Chondrocyte (in vitro differentiated cells): Measurements from ENCODE around the gene ASXL2. TPM values are rescaled to one million over a fixed set of nuclear protein-coding genes. Genes with fewer than 3 reads are reported as not detected.

Experiments
- DNase-seq: peaks from one replicate; pipeline ENCODE4 v3.0.0; 2021; ENCODE audit warnings: mixed read lengths, low spot score
- H3K27ac Mint-ChIP-seq: one replicate; pipeline ENCODE4 v1.8.0; 2021; ENCODE audit warnings: mild to moderate bottlenecking, moderate library complexity, mixed read lengths; ENCODE audit not compliant: unreplicated experiment
- H3K27me3 Mint-ChIP-seq: 2 replicates; pipeline ENCODE4 v1.8.0; 2021; ENCODE audit warnings: low read depth, mixed read lengths
- H3K36me3 Mint-ChIP-seq: 2 replicates; pipeline ENCODE4 v1.8.0; 2021; ENCODE audit warnings: low read depth, mixed read lengths
- H3K4me1 Mint-ChIP-seq: 2 replicates; pipeline ENCODE4 v1.8.0; 2021; ENCODE audit warnings: low read depth, mild to moderate bottlenecking, mixed read lengths
- H3K4me3 Mint-ChIP-seq: one replicate; pipeline ENCODE4 v1.8.0; 2021; ENCODE audit warnings: mild to moderate bottlenecking, moderate library complexity, mixed read lengths; ENCODE audit not compliant: unreplicated experiment
- H3K9me3 Mint-ChIP-seq: 2 replicates; pipeline ENCODE4 v1.8.0; 2021; ENCODE audit warnings: low read depth, mixed read lengths
- CTCF ChIP-seq: fragments of 200-600 bp; sonication (generic); IDR thresholded peaks from 2 replicates; pipeline ENCODE4 v1.5.0; 2021; ENCODE audit warnings: antibody characterized with exemption, mild to moderate bottlenecking, moderate library complexity
- long read RNA-seq: library from polyadenylated mRNA; stranded (forward); transcript quantifications from one replicate; pipeline ENCODE4 v2.0.0, GENCODE V29; 2021
- total RNA-seq: library from RNA; stranded (reverse); gene quantifications from 3 replicates; pipeline ENCODE4 v1.2.1, GENCODE V29; 2021

ASXL2 gene
- 24.7 to 31.9 TPM (median 27.1 TPM) in 3 replicates for total RNA-seq
- long read RNA-seq, partial matches to known transcripts = 1 of 6 reads
- long read RNA-seq, other reads (novel, unspliced or antisense) = 5 of 6 reads

DNA sequence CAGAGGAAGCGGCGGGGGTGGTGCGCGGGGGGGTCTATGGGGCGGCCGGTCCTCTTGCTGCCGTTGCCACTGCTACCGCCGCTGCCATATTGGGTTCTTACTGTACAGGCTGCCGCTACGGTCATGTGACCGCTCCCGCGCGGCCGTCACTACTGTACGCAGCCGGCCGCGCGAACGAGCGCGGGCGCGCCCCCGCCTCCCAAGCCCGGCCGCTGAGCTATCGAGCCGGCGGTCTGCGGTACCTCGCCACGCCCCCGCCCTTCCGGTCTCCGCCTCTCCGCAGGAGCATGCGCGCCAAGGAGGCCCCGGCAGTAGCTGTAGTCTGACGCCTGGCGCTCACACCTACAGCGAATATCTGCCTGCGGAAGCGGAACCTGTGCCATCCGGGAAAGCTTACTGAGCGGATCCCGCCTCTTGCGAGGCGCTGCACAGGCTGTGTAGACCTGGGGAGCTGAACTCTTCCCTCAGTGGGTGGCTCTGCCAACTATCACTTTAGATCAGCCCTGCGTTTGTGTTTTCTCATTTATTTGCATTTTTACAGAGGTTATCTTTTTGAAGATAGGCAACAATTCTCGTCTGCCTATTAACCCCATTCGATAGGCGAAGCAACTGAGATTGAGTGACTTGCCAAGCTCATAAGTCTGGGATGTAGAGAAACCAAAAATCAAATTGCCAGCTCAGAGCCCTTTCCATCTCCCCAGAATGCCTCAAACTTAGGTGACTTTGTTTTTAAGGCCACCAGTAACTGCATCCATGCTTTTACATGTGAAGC, at the start of gene ASXL2:
Gene ASXL2 (minus strand): TSS at position 127 of the 772 bp plus-strand sequence. CDS start 265 bp downstream, outside the sequence.
- TF ChIP-seq CTCF = peak; percentile 31
- H3K4me3 Mint-ChIP-seq = peak within 1 kb of the TSS; percentile 97
- no peaks in the 10 kb centered on the region for H3K27me3 Mint-ChIP-seq
- no peaks in the 10 kb centered on the region for H3K9me3 Mint-ChIP-seq
- no peaks in the 10 kb centered on the region for H3K36me3 Mint-ChIP-seq
- peak within 1 kb of the TSS; percentile 99 for H3K27ac Mint-ChIP-seq
- DNase-seq = peak; percentile 99
- peaks cover 30% of the 10 kb centered on the region for H3K4me1 Mint-ChIP-seq

DNA sequence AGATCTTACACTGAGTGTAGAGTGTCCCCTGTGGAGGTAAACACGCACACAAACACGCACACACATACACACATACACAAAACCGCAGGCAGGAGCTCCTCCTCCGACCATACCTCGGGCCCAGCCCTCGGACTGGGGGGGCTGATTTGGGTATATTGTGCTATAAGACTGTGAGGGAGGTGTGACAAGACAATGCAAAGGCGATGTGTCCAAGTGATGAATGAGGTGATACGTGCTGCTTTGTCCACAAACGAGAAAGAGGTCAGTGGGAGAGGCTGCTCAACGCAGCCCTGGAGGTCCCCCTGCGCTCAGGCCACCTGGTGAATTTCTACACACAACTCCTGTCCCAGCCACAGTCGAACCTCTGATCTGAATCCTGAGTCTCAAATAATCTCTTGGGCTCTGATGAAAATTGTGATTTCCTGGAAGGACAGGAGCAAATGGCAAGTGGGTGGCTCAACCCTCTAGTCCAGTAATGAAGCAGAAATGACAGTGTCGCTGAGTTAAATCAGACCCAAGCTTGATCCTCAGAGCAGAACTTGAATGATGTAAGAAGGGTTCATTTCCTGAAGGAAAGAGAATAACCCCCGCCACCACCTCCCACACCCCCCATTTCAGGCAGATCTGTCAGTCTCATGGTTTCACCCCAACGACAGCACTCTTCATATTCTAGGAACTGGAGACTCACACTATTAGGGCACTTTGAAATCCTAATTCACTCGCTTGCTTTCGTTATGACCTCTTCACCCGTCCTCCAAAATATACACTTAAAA, 48.9 kb upstream of the ASXL2 start:
- no peaks in the 10 kb centered on the region for H3K9me3 Mint-ChIP-seq
- no peak for TF ChIP-seq CTCF
- no peak overlapping the region for H3K4me3 Mint-ChIP-seq
- no peaks in the 10 kb centered on the region for H3K27me3 Mint-ChIP-seq
- H3K27ac Mint-ChIP-seq = no peak overlapping the region
- peaks cover 27% of the 10 kb centered on the region for H3K36me3 Mint-ChIP-seq
- DNase-seq = no peak
- no peaks in the 10 kb centered on the region for H3K4me1 Mint-ChIP-seq

- Mint-ChIP-seq H3K4me3 (no peak overlapping the region), H3K4me1 (no peaks in the 10 kb centered on the region), H3K9me3 (no peaks in the 10 kb centered on the region)
These were observed 44.2 kb upstream of the ASXL2 start for GRCh38 chr2:25922501-25922900.

GRCh38 chr2:25920786-25921415, 42.6 kb upstream of the ASXL2 start:
- no peak overlapping the region for H3K4me3 Mint-ChIP-seq
- H3K27me3 Mint-ChIP-seq = no peaks in the 10 kb centered on the region
- no peak for TF ChIP-seq CTCF

More at GRCh38 chr2:25922501-25922900, 44.2 kb upstream of the ASXL2 start:
- DNase-seq = no peak
- peaks cover 11% of the 10 kb centered on the region for H3K36me3 Mint-ChIP-seq
- no peak overlapping the region for H3K27ac Mint-ChIP-seq
- TF ChIP-seq CTCF = no peak
- H3K27me3 Mint-ChIP-seq = no peaks in the 10 kb centered on the region

DNA sequence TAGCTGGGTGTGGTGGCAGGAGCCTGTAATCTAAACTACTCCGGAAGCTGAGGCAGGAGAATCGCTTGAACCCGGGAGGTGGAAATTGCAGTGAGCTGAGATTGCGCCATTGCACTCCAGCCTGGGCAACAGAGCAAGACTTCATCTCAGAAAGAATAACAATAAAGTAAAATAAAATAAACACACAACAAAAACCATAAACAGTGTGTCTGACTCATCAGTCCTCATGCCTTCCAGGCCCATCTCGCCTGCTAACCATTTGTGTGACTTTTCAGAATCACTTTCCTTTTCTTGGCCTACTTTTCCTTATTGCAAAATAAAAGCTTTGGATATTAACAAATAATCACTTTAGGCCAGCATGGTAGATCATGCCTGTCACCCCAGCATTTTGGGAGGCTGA, 42.0 kb upstream of the ASXL2 start:
- Mint-ChIP-seq H3K27me3 (no peaks in the 10 kb centered on the region), H3K4me3 (no peak overlapping the region)
- no peak for TF ChIP-seq CTCF

More at GRCh38 chr2:25920786-25921415, 42.6 kb upstream of the ASXL2 start:
- Mint-ChIP-seq H3K36me3 (no peaks in the 10 kb centered on the region), H3K4me1 (no peaks in the 10 kb centered on the region), H3K27ac (no peak overlapping the region), H3K9me3 (no peaks in the 10 kb centered on the region)
- DNase-seq = no peak

More for the DNA sequence above, 42.0 kb upstream of the ASXL2 start:
- no peaks in the 10 kb centered on the region for H3K36me3 Mint-ChIP-seq
- H3K4me1 Mint-ChIP-seq = no peaks in the 10 kb centered on the region
- no peaks in the 10 kb centered on the region for H3K9me3 Mint-ChIP-seq
- no peak for DNase-seq
- no peak overlapping the region for H3K27ac Mint-ChIP-seq
